Heart left ventricle (tissue), 16 donors: ENCODE measurements around the gene SPATA2L. TPM values are rescaled to one million over a fixed set of nuclear protein-coding genes. Genes with fewer than 3 reads are reported as not detected.

Experiments
- ATAC-seq, 4 donors: fragments of 200-7000 bp; cut with Tn5 transposase; one replicate each; pipeline ENCODE4 v1.9.1; 2020 to 2022; ENCODE audit warnings: moderate library complexity in 4 of 4, mild to moderate bottlenecking in 3 of 4, moderate number of reproducible peaks in 1 of 4
- DNase-seq, 5 donors: peaks; one replicate each; pipeline ENCODE4 v3.0.0-alpha.2; 2020
- H3K27ac ChIP-seq, 12 donors: fragments of 200-600 bp; sonication (generic) in 4 of 12; one replicate each; pipeline versions ENCODE4 v1.5.0 to v1.8.0; 2016 to 2022; ENCODE audit warnings: mild to moderate bottlenecking in 2 of 12
- H3K27me3 ChIP-seq, 9 donors: fragments of 200-600 bp; sonication (generic) in 2 of 9; one replicate each; pipeline versions ENCODE4 v1.5.1 to v1.8.0; 2016 to 2022; ENCODE audit warnings: mild to moderate bottlenecking in 3 of 9
- H3K36me3 ChIP-seq, 9 donors: fragments of 200-600 bp; sonication (generic) in 2 of 9; one replicate each; pipeline versions ENCODE4 v1.5.0 to v1.8.0; 2018 to 2022; ENCODE audit warnings: mild to moderate bottlenecking in 2 of 9
- H3K4me1 ChIP-seq, 12 donors: fragments of 200-600 bp; sonication (generic) in 4 of 12; one replicate each; pipeline versions ENCODE4 v1.5.0 to v1.8.0; 2016 to 2022; ENCODE audit warnings: mild to moderate bottlenecking in 3 of 12
- H3K4me3 ChIP-seq, 12 donors: fragments of 200-600 bp; sonication (generic) in 4 of 12; one replicate each; pipeline versions ENCODE4 v1.5.0 to v1.8.0; 2017 to 2022; ENCODE audit warnings: mild to moderate bottlenecking in 9 of 12, moderate library complexity in 4 of 12
- H3K9me3 ChIP-seq, 12 donors: fragments of 200-600 bp; sonication (generic) in 4 of 12; one replicate each; pipeline versions ENCODE4 v1.5.0 to v1.8.0; 2016 to 2022; ENCODE audit warnings: mild to moderate bottlenecking in 1 of 12
- POLR2A ChIP-seq, 2 donors: fragments of 450-650 bp; IDR thresholded peaks; one replicate each; pipeline ENCODE4 v1.6.1; 2017; ENCODE audit warnings: antibody characterized with exemption in 2 of 2, mild to moderate bottlenecking in 2 of 2, moderate library complexity in 2 of 2
- WGBS, 4 donors: extraction: QIAGEN DNeasy Blood & Tissue Kit in 2 of 4; methylation state at CpG; one replicate each; pipeline versions ENCODE4 v1.1.5 to v1.1.7; 2013 to 2018; 5-methylcytosine and 5-hydroxymethylcytosine counted together
- intact Hi-C, 10 donors: fragments of 100-400 bp; cut with DNase I; formaldehyde crosslinking; loops; one replicate each; pipeline versions ENCODE4 v1.11.1 to v1.14.2; 2022
- polyA plus RNA-seq, 2 donors: library from polyadenylated mRNA; stranded (reverse); fragments of 200-250 nt; gene quantifications; one replicate each; pipeline ENCODE4 v1.2.3, GENCODE V29; 2013
- total RNA-seq, 9 donors: library from RNA; depleted of rRNA in 2 of 9; stranded (reverse); fragments of >200 nt in 2 of 9; fragmentation: NEBNext Ultra II Directional in 3 of 9; extraction: Animal tissue kit (Norgen Biotek cat#: 25700) in 3 of 9; gene quantifications; one replicate each; pipeline versions ENCODE4 v1.1.0 to v1.2.4, GENCODE V29; 2016 to 2023
- TF ChIP-seq, protein P1 (sequence below), 12 donors: fragments of 200-600 bp; sonication (generic) in 4 of 12; IDR thresholded peaks; one replicate each; pipeline versions ENCODE4 v1.5.0 to v1.8.0; 2018 to 2022; ENCODE audit warnings: antibody characterized with exemption in 12 of 12, mild to moderate bottlenecking in 5 of 12
- donor health status: ischemic (EF 13 %, LVEDD 7.1; RV severe dilation, severe dysfunction).
- donor health status: healthy with polysubstance abuse.
- donor health status: DM: no; HTN: yes; CAD: no.
- donor health status: DM: no; HTN: no; CAD: no.
- donor health status: ischemic (EF 25% LVEDD 6.9; RV normal size, moderate dysfunction).
- donor health status: ischemic (EF 25% LVEDD 5.7; RV mildly dilated, moderate dysfunction).
- donor health status: healthy.
- donor health status: DM: yes; HTN: yes; CAD: no.
- donor health status: ischemic (EF 35%, LVEDD 5.7; RV mildly dilated, moderate dysfunction).
- donor health status: nonischemic (EF 11% LVEDD 7.7; RV severe dilation, severe dysfunction).
- donor health status: DM: yes; HTN: yes; CAD: no.
- donor health status: PGD.
- donor health status: ischemic (EF 29% LVEDD 5.4; RV normal size, mild dysfunction).
- donor health status: nonischemic (EF 23%, LVEDD 6.1; RV moderate dilation, normal function).

SPATA2L gene
- total and polyA plus RNA-seq, 11 donors = 1.9 to 15.0 (median 4.0) TPM

GRCh38 chr16:89708481-89708931 is 7.0 kb upstream of the SPATA2L start:
- H3K4me1 ChIP-seq = peaks cover 0 to 21% (median 5%) of the 10 kb centered on the region in 12 donors
- H3K9me3 ChIP-seq = no peaks in the 10 kb centered on the region
- H3K27me3 ChIP-seq = peaks cover 0 to 4% (median 0%) of the 10 kb centered on the region in 9 donors
- peaks cover 0 to 8% (median 0%) of the 10 kb centered on the region in 9 donors for H3K36me3 ChIP-seq
- no peak overlapping the region for H3K27ac ChIP-seq
- WGBS, 4 donors = 80 to 93% (median 84%) methylated on average over 9 to 19 of the region's 19 CpGs
- intact Hi-C loops = loop anchor here in 7 of 10 donors (5.0 to 10.0 kb wide), 5 partner anchors 79 to 156 kb away; no protein-coding TSS in a partner anchor
- TF ChIP-seq, protein P1, sequence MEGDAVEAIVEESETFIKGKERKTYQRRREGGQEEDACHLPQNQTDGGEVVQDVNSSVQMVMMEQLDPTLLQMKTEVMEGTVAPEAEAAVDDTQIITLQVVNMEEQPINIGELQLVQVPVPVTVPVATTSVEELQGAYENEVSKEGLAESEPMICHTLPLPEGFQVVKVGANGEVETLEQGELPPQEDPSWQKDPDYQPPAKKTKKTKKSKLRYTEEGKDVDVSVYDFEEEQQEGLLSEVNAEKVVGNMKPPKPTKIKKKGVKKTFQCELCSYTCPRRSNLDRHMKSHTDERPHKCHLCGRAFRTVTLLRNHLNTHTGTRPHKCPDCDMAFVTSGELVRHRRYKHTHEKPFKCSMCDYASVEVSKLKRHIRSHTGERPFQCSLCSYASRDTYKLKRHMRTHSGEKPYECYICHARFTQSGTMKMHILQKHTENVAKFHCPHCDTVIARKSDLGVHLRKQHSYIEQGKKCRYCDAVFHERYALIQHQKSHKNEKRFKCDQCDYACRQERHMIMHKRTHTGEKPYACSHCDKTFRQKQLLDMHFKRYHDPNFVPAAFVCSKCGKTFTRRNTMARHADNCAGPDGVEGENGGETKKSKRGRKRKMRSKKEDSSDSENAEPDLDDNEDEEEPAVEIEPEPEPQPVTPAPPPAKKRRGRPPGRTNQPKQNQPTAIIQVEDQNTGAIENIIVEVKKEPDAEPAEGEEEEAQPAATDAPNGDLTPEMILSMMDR (IDR thresholded peaks at IDR 0.05) = no peak
- ATAC-seq = peak in 3 of 4 donors; percentile 2 to 43 (median 31)
- H3K4me3 ChIP-seq = no peak overlapping the region
- DNase-seq = peak in 1 of 5 donors; percentile 23

- no peak for TF ChIP-seq POLR2A (IDR thresholded peaks at IDR 0.05)
- TF ChIP-seq, protein P1 (IDR thresholded peaks at IDR 0.05) = no peak
- ATAC-seq (no peak), DNase-seq (no peak)
- Histone ChIP-seq H3K4me3 (no peak overlapping the region), H3K27ac (no peak overlapping the region), H3K9me3 (no peaks in the 10 kb centered on the region), H3K27me3 (peaks cover 0 to 4% (median 0%) of the 10 kb centered on the region in 9 donors), H3K4me1 (peaks cover 0 to 21% (median 5%) of the 10 kb centered on the region in 12 donors), H3K36me3 (peaks cover 0 to 8% (median 0%) of the 10 kb centered on the region in 9 donors)
- WGBS, 4 donors = 87 to 93% (median 91%) methylated on average over 6 to 9 of the region's 9 CpGs
- intact Hi-C loops = loop anchor here in 9 of 10 donors (2.0 to 10.0 kb wide), 7 partner anchors 80 to 157 kb away; no protein-coding TSS in a partner anchor
These were observed 6.2 kb upstream of the SPATA2L start for GRCh38 chr16:89707695-89708094.

DNA sequence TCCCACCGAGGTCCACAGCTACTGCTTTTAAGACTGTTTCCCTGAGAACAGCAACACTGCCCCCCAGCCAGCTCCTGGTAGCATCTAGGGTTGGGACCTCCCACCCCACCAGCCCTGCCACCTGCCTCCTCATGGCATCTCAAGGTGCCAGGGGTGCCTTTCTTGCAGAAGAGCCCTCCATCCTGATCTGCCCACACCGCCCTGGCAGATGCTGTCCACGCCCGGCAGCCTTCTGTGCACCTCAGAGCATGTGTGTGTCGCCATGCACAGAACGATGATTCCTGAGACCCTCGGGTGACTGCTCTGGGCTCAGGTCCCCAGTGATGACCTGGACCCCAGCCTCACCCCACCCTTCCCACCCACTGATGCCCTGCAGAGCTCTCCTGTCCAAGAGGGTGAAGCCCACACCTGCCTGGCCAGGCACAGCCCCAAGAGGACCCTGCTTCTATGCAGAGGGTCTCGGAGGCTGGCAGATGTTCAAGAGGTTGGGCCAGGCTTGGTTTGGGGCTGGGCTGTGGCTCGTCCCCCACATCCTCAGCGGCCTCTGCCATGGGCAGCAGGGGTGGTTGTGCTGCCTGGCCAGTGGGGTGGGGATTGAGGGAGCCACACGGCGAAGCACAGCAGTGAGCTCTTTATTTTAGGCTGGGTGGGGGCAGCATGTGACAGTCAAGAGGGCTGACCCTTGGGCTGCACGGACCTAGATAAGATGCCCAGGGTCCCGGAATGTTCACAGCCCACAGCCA is 5.2 kb upstream of the SPATA2L start:
- Histone ChIP-seq H3K27me3 (no peaks in the 10 kb centered on the region), H3K4me1 (peaks cover 0 to 16% (median 6%) of the 10 kb centered on the region in 12 donors), H3K36me3 (peaks cover 0 to 8% (median 0%) of the 10 kb centered on the region in 9 donors), H3K27ac (no peak overlapping the region), H3K9me3 (no peaks in the 10 kb centered on the region), H3K4me3 (no peak overlapping the region)
- DNase-seq (peak in 1 of 5 donors; percentile 28), ATAC-seq (no peak)
- intact Hi-C loops = loop anchor here in 9 of 10 donors (2.0 to 10.0 kb wide), 7 partner anchors 81 to 158 kb away; no protein-coding TSS in a partner anchor
- TF ChIP-seq, protein P1 (IDR thresholded peaks at IDR 0.05) = no peak
- no peak for TF ChIP-seq POLR2A (IDR thresholded peaks at IDR 0.05)
- 70 to 79% (median 77%) methylated on average over 10 to 14 of the region's 14 CpGs for WGBS, 4 donors

GRCh38 chr16:89705006-89705405 is 3.5 kb upstream of the SPATA2L start:
- intact Hi-C loops = loop anchor here in 7 of 10 donors (2.0 to 10.0 kb wide), 6 partner anchors 82 to 160 kb away; no protein-coding TSS in a partner anchor
- Histone ChIP-seq H3K4me3 (no peak overlapping the region), H3K27ac (no peak overlapping the region), H3K9me3 (no peaks in the 10 kb centered on the region), H3K36me3 (peaks cover 0 to 8% (median 0%) of the 10 kb centered on the region in 9 donors), H3K4me1 (peaks cover 6 to 27% (median 19%) of the 10 kb centered on the region in 12 donors), H3K27me3 (no peaks in the 10 kb centered on the region)
- DNase-seq = peak in 1 of 5 donors; percentile 28
- 65 to 71% (median 69%) methylated on average over 15 of the region's 15 CpGs for WGBS, 4 donors
- no peak for TF ChIP-seq POLR2A (IDR thresholded peaks at IDR 0.05)
- TF ChIP-seq, protein P1 (IDR thresholded peaks at IDR 0.05) = no peak
- no peak for ATAC-seq
